Islet of Langerhans (tissue), 1 donor: ENCODE results near the gene HK3.

ENCODE experiments used
- FAIRE-seq: peaks from one replicate; lab custom pipeline; 2011; peaks lifted over from hg19 to GRCh38; lab: Jason Lieb, UNC

The HK3 gene, protein sequence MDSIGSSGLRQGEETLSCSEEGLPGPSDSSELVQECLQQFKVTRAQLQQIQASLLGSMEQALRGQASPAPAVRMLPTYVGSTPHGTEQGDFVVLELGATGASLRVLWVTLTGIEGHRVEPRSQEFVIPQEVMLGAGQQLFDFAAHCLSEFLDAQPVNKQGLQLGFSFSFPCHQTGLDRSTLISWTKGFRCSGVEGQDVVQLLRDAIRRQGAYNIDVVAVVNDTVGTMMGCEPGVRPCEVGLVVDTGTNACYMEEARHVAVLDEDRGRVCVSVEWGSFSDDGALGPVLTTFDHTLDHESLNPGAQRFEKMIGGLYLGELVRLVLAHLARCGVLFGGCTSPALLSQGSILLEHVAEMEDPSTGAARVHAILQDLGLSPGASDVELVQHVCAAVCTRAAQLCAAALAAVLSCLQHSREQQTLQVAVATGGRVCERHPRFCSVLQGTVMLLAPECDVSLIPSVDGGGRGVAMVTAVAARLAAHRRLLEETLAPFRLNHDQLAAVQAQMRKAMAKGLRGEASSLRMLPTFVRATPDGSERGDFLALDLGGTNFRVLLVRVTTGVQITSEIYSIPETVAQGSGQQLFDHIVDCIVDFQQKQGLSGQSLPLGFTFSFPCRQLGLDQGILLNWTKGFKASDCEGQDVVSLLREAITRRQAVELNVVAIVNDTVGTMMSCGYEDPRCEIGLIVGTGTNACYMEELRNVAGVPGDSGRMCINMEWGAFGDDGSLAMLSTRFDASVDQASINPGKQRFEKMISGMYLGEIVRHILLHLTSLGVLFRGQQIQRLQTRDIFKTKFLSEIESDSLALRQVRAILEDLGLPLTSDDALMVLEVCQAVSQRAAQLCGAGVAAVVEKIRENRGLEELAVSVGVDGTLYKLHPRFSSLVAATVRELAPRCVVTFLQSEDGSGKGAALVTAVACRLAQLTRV

DNA sequence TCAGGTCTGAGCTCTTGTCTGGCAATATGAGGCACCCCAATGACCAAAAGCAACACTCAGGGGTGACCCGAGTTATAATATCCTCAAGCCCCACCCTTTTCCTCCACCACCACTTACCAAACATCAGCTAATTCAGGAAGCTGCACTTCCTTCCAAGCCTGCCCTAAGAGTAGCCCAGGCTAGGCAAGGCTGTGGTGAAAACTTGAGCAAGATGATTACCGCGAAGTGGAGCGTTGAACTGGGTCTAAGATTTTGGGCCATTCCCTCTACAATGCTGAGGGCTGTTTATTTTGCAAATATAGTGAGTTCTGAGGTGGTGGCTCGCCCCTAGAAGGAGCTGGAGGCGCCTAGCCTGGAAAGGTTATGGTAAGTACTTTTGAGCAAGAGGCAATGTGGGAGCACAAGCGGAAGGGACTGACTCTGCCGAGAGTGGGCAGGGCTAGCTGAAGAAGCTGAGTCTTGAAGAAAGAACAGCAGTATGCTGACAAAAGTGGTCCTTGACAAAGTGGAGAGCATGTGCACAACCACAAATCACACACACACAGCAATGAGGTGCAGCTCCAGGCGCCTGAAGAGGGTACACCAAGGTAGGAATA is at the start of gene HK3:
Gene HK3 (minus strand): TSS at position 51 of the 596 bp plus-strand sequence. CDS start 3,187 bp downstream, outside the sequence.
- FAIRE-seq: no peak

DNA sequence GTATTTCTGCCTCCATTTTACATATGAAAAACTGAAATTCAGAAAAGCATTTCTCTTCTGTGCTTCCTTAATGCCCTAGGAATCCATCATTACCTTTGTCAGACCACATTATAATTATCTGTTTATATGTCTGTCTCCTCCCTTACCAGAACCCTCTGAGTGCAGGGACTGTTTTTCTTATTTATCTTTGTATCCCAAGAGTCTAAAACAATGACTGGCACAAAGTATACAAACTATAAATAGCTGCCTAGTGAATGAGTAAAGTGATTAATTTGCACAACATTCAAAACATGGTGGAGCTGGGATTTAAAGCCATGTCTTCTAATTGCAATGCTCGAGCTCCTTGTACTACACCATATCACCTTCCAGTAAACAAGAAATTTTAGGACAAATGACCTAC is 49.3 kb upstream of the HK3 start:
- FAIRE-seq: no peak

DNA sequence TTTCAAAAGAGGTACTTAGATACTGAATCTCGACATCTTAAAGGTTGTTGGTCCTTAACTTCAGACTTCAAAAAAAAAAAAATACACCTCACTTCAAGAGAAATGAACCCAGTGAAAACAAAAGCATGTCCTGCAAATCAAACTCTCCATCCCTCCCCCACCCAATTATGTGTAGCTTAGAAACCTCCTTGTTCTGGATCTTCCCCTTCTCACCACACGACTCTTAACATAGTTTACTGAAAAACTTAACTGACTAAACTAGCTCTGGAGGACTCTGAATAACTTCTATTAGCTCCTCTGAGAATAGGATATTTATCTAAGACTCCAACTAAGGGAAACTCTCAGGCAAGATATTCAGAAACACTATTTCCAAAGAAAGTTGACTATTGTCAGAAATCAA is 48.7 kb upstream of the HK3 start:
- no peak for FAIRE-seq

DNA sequence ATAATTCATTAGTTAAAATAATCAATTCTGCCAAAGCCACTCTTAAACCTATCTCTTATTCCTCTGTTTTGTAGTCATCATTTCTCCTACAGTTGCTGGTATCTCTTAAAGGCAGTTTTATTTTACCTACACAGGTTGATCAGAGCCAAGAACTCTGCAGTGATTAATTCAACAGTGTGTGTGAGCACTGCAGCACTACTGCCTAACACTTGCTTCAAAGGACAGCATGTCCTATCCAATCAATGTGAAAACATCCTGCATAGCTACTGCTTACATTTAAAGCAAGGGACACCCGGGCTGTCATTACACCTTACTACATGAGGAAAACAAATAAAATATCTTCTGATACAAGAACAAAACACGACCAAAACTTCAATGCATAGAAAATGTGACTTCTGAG is 45.1 kb upstream of the HK3 start:
- FAIRE-seq: no peak

DNA sequence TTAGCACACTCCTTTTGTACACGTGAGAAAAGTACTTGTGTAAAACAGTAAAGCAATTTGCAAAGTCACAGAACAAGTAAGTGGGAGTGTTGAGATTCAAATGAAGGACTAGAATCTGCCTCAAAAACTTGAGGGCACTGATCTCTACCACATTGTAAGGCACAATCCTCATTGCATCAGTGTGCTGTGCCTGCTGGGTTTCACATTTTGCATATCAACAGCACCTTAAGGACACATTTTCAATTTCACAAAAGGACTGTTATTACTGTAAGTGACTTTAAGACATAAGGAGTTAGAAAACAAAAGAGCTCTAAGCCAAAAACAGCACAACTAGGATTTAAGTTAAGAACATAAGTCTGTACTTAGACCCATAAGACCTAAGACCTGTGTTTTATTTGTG is 44.7 kb upstream of the HK3 start:
- no peak for FAIRE-seq

DNA sequence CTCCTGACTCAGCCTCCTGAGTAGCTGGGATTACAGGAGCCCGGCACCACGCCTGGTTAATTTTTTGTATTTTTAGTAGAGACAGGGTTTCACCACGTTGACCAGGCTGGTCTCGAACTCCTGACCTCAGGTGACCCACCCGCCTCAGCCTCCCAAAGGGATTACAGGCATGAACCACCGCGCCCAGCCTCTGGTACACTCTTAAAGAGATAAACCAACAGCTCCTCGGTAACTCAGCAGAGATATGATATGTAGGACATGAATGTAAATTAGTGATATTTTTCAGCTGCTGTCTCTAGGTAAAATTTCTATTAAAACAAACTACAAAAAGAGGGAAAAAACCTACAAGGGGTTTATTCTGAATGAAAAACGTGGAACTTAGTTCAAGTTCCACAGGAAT is 42.8 kb upstream of the HK3 start:
- no peak for FAIRE-seq

DNA sequence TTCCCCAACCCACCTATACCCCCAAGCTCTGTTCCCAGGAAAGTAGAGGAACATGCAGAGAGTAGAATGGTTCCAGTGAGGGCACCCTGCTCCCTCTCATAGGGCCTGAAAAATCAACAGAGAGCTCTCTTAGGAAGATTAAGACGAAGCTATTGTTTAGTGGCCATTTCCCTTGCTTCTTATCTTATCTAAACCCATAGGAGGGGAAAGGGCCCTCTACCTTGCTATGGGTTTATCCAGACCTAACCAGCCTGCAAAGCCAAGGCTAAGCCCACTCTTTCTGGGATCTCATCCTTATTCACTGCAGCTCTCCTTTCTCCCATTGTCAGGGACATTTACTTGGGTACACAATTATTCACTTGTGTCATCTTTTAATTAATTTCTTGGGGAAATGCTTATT is 39.3 kb upstream of the HK3 start:
- FAIRE-seq: no peak

DNA sequence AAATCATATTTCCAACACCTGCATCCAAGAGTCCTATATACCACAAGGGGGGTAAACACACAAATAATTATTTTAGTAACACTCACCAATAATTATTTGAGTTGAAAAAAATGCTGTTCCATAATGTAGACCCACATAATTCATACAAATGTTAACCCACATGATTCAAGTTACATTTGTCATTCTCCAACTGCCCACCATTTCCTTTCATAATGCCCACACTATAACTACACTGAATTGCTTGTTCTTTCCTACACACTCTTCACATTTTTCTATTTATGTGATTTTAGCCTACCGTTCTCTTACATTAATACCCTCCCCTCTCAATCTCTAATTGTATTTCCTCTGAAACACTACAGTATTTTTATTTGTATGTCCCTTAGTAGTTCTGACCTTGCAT is 35.9 kb upstream of the HK3 start:
- FAIRE-seq: no peak

DNA sequence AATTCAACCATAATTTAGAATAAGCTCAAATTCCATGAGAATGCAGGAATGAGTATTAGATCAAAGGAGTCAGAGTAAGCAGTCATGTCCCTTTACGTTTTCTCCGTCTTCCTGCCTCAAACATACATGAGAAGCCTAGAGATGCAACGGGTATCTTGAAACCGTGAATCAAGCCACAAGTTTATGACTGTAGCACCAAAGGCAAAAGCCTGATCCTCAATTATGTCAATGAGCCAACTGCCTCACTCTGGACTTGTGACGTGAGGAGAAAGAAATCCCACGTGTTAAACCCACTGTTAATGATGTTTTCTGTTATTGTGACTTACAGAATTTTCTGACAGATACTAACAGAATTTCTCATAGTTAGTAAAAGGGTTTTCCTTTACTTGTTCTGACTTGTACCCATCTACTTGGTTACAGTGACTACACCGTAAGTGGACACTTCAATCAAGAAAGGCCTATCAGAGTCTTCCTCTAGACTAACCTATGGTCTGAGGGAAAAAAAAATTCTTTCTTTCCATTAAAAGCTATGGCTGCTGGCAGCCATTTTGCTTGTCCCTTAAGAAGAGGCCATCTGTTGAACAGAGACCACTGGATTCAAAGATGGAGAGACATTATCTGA is 35.3 kb upstream of the HK3 start:
- FAIRE-seq: no peak

DNA sequence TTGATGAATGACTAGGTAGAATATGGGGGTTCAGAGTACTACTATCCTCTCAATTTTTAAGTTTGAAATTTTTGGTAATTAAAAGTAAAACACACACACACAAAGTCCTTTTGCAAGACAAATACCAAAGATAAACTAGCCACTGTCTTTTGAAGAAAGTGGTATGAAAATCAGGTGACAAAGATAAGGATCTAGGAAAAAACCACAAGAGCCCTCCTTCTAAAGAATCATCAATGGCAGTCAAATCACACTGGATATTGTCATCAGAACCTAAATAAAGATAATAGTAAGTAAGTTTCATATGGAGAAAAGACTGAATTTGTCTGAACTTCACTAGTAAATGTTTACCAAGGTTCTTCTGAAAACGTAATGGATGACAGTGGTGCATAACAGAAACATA is 30.5 kb upstream of the HK3 start:
- no peak for FAIRE-seq

DNA sequence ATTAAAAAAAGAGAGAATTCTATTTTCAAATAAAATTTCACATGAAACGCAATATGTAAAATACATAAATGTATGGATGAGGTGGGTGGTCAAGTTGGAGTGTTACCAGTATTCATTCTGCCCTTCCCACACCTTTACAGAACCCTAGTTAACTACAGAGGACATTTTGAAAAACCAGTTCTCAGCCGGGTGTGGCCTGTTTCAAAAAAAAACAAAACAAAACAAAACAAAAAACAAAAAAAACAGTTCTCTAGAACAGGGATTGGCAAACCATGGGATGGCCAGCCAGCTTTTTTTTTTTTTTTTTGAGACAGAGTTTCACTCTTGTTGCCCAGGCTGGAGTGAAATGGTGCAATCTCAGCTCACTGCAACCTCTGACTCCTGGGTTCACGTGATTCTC is 28.4 kb upstream of the HK3 start:
- FAIRE-seq: no peak

DNA sequence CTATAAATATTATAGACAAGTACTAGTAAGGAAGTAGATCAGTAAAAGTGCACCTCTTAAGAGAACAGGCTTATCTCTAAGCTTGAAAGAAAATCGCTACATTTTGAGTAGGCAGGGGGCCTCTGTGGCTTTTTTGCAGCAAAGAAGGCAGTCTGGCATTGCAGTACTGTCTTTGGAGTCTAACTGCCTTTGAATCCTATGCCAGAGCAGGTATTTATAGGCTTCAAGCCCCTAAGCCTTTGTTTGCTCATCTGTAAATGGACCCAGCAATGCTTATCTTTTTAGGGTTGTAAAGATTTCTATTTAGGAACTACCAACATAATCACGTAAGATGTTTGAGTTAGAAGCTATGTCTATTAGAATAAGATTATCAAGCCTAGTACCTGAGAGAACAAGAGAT is 23.7 kb upstream of the HK3 start:
- no peak for FAIRE-seq

DNA sequence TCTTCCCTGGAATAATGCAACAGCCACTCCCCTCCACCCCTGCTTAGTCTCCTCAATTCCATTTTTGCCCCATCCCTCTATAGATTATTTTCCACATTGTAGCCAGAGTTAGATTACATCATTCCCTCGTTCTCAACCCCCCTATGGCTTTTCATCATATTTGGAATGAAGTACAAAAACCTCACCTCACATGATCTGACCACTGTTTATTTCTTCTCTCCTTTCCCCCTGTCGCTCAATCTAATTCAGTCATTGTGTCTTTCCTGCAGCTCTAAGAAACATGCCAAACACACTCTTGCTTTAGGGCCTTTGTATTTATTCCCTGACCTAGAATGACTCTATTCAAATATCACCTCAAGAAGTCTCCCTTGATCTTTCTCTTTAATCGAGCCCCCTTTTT is 22.6 kb upstream of the HK3 start:
- FAIRE-seq: no peak

DNA sequence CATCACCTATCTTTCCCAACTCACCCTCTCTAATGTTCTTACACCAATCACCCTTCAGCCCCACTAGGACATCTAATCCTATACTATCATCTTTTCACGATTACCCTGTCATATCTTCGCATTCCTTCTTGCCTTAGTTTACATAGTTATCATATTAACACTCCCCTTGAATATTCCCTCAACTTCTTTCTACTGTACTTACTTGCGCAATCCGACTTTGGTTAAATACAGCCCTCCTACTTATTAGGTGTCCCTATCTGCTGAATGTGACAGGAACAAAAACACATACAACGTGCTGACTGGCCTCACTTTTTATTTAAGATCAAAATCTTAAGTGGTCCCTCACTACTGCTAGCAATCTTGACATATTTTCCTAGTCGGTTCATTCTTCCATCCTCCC is 19.5 kb upstream of the HK3 start:
- FAIRE-seq: no peak

DNA sequence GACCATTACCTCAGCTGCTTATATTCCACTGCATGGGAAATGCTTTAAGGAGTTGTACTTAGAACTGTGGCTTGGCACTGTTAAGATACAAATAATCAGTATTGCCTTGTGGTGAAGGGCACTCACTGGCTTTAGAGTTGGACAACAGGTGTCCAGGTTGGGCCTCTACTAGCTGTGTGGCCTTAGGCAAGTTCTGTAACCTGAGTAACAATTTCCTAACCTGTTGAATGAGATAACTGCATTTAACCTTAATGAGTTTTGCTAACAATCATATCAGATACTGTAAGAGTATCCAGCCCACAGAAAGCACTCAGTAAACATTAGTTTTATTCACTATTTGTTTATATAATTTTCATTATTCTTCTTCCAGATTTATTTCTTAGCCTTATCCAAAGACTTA is 17.2 kb upstream of the HK3 start:
- no peak for FAIRE-seq

DNA sequence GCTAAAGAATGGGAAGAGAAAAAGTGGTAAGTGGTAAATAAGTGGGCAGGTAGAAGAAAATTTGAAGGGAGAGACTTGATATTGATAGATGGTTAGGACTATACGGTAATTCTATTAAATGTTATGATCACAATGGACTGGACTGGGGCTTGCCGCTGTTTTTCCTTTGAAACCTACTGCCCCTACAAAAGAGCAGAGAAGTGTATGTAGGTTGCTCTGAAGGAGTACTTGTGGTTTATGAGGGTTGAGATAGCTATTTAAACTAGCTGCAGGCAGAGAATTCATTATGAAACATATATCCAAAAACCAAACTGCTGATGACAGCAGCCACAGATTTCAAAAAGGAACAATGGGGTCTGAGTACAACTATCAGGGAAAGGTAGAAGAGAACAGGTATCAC is 16.8 kb upstream of the HK3 start:
- no peak for FAIRE-seq

DNA sequence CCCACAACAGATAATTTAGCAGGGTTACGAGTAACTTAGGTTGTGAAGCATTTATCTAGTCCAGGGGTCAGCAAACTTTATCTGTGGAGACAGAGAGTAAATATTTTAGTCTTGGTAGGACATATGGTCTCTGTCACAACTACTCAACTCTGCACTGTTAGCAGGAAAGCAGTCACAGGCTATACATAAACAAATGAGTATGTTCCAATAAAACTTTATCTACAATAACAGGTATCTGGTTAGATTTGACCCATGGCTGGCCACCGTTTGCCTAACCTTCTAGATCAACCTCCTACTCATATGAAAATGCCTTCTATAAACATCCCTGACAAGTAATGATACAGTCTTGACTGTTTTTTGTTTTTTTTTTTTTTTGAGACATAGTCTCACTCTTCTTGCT is 13.0 kb upstream of the HK3 start:
- no peak for FAIRE-seq

DNA sequence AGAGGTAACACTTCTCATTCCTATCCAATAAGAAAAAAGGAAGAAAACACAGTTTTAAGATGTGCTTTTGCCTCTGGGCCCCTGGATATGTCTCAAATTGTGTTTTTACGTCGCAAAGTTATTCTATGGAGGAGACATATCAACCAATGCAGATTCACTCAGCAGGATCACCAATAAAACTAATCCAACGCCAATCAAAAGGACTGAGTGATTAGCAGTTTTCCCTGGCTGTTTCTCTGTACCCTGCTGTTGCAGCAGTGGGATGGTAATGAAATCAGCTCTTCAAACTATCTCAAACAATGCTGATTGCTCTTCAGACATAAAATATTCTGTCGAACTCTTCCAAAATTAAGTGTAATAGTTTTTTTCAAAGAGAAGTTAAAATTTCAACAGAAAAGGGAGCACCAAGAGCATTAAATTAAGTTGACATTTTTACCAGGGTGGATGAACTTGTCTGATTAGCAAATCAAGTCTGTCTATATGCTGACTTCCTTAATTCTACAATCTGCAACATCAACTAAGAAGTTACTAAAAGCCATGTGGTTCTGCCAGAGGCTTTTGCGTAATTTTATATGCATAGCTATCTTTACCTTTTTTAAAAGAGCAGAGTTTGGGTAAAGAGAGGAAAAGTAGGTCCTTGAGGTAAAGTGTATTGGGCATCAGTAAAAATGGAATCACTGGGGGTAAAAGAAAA is 9.7 kb upstream of the HK3 start:
- no peak for FAIRE-seq

DNA sequence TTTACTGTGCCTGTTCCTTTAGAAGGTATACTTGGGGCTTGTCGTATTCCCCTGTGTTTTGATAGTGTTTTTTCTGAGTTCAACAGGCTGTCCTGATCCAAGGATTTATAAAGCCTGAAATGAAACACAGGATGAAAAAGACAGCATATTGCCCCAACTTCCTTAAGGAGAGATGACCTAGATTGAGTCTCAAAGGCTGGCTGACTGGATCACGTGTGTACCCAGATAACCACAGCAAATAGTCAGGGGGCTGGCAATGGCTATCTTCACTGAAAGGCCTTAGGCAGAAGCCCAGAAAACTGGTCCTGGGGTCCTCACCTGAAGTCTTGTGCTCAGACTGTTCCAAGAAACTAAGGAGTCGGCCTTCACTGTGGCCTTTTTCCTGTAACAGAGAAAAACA is 7.7 kb upstream of the HK3 start:
- no peak for FAIRE-seq

DNA sequence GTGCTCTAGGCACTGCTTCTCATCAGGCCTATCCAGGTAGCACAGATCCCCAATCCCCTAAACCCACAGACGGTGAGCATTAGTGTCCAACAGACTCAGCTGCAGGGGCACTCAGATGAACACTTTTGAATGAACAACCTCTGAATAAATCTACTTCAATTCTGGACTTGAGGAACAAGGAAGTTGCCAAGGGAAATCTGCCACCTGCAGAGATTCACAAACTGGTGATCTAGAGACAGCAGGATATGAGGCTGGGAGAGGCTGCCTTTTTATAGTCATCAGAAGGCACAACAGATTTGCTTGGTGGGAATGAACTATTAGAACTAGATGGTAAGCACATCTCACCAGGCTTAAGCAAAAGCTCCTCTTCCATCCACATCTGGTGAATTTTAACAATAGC is 7.0 kb upstream of the HK3 start:
- no peak for FAIRE-seq

DNA sequence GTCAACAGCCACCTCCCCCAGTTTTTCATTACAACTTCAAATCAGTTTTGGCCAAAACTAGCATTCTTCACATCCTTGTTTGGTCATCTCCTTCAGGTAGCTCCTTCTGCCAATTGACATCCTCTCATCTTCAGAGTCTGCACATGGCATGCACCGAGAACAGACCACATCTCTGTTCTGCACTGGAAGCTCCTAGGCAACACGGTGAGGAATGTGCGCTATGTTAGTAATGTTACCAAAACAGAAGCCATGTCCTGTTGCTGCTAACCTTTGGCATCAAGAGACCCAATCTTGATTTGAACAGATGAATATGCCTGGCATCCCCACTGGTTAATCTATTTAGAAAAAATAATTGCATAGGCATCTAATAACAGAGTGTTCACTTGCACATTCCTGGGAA is 5.1 kb upstream of the HK3 start:
- FAIRE-seq: no peak
